ENCODE measurements around the gene ATG4A. TPM values are rescaled to one million over a fixed set of nuclear protein-coding genes. Genes with fewer than 3 reads are reported as not detected.

ATG4A gene
- total and polyA plus RNA-seq, 8 donors: 9.0 to 69.2 (median 19.1) TPM; not detected in 1

GRCh38 chrX:108132876-108133275 lies 41.3 kb downstream of the ATG4A start:
- intact Hi-C loops (cut with DNase I; ENCODE audit: low total_unique reads): no loop called here
- Histone ChIP-seq H3K9me3 (no peaks in the 10 kb centered on the region), H3K4me3 (no peak overlapping the region), H3K4me1 (no peaks in the 10 kb centered on the region), H3K27me3 (no peaks in the 10 kb centered on the region), H3K27ac (no peak overlapping the region), H3K36me3 (peaks cover 0 to 38% (median 27%) of the 10 kb centered on the region in 4 donors)
- no peak for TF ChIP-seq CTCF (IDR thresholded peaks at IDR 0.05)
- peak in 1 of 2 donors; percentile 15 for DNase-seq
- 76 to 89% (median 83%) methylated on average over 2 of the region's 2 CpGs for WGBS, 5 donors

GRCh38 chrX:108134724-108135123 lies 43.1 kb downstream of the ATG4A start:
- H3K4me1 ChIP-seq: no peaks in the 10 kb centered on the region
- H3K36me3 ChIP-seq: peaks cover 0 to 53% (median 46%) of the 10 kb centered on the region in 4 donors
- H3K27me3 ChIP-seq: peaks cover 0 to 3% (median 0%) of the 10 kb centered on the region in 3 donors
- TF ChIP-seq POLR2A (IDR thresholded peaks at IDR 0.05) (no peak), POLR2AphosphoS5 (IDR thresholded peaks at IDR 0.05) (no peak), CTCF (IDR thresholded peaks at IDR 0.05) (no peak), EP300 (IDR thresholded peaks at IDR 0.05) (no peak)
- intact Hi-C loops (cut with DNase I; ENCODE audit: low total_unique reads): no loop called here
- H3K9me3 ChIP-seq: peaks cover 0 to 7% (median 3%) of the 10 kb centered on the region in 4 donors
- WGBS, 5 donors: 57 to 88% (median 75%) methylated on average over 1 of the region's 1 CpG
- no peak overlapping the region for H3K27ac ChIP-seq
- DNase-seq: no peak
- no peak overlapping the region for H3K4me3 ChIP-seq

- WGBS, 5 donors: 57 to 87% (median 76%) methylated on average over 5 to 7 of the region's 7 CpGs
- TF ChIP-seq POLR2A (IDR thresholded peaks at IDR 0.05): no peak
- TF ChIP-seq CTCF (IDR thresholded peaks at IDR 0.05): peak in 1 of 7 experiments; percentile 19
- DNase-seq: no peak
- H3K27me3 ChIP-seq: peaks cover 0 to 3% (median 0%) of the 10 kb centered on the region in 3 donors
- intact Hi-C loops (cut with DNase I; ENCODE audit: low total_unique reads): no loop called here
- peaks cover 0 to 80% (median 62%) of the 10 kb centered on the region in 4 donors for H3K36me3 ChIP-seq
- peaks cover 0 to 11% (median 5%) of the 10 kb centered on the region in 4 donors for H3K9me3 ChIP-seq
- no peak overlapping the region for H3K27ac ChIP-seq
- H3K4me1 ChIP-seq: no peaks in the 10 kb centered on the region
- H3K4me3 ChIP-seq: no peak overlapping the region
These were observed 47.5 kb downstream of the ATG4A start for GRCh38 chrX:108138814-108139702.

GRCh38 chrX:108148524-108148923 lies 56.9 kb downstream of the ATG4A start:
- no peak overlapping the region for H3K27ac ChIP-seq
- TF ChIP-seq POLR2AphosphoS5 (IDR thresholded peaks at IDR 0.05) (no peak), POLR2A (IDR thresholded peaks at IDR 0.05) (no peak), CTCF (IDR thresholded peaks at IDR 0.05) (no peak), EP300 (IDR thresholded peaks at IDR 0.05) (no peak)
- DNase-seq: no peak
- H3K9me3 ChIP-seq: no peaks in the 10 kb centered on the region
- no peaks in the 10 kb centered on the region for H3K4me1 ChIP-seq
- peaks cover 0 to 4% (median 0%) of the 10 kb centered on the region in 3 donors for H3K27me3 ChIP-seq
- no peak overlapping the region for H3K4me3 ChIP-seq
- intact Hi-C loops (cut with DNase I; ENCODE audit: low total_unique reads): no loop called here
- peaks cover 0 to 58% (median 33%) of the 10 kb centered on the region in 4 donors for H3K36me3 ChIP-seq
